ENCODE measurements around the gene ZNF552.

- TF ChIP-seq POLR2A (IDR thresholded peaks at IDR 0.05; ENCODE audit: low read length), result no peak
- TF ChIP-seq GATA1 (IDR thresholded peaks at IDR 0.05; ENCODE audit: low read depth, low read length), result no peak
Measured at GRCh38 chr19:57757941-57758340, 56.8 kb downstream of the ZNF552 start.
